Pulmonary artery endothelial cell (primary cell): ENCODE results near the gene LASP1. TPM values are rescaled to one million over a fixed set of nuclear protein-coding genes. Genes with fewer than 3 reads are reported as not detected.
"Not testable (repeated sequence)": the region's sequence is repeated elsewhere in the genome, so short reads cannot be mapped to it uniquely, and the experiment has no call there.

ENCODE experiments used
- DNase-seq: peaks from one replicate; pipeline ENCODE4 v3.0.0-alpha.2; 2011; ENCODE audit warnings: low read depth, low spot score
- total RNA-seq: library from RNA; depleted of rRNA; stranded (reverse); fragments of >200 nt; gene quantifications from 2 replicates; pipeline ENCODE4 v1.2.3, GENCODE V29; 2014

LASP1 gene
- 101 and 109 TPM in 2 replicates for total RNA-seq

- peak; percentile 45 for DNase-seq
Observed at GRCh38 chr17:38869526-38870258, at the start of gene LASP1. Gene LASP1, plus strand, starts transcription at chr17:38870058. Its CDS starts 132 bp downstream, at chr17:38870190.

GRCh38 chr17:38824899-38825761 is 44.7 kb upstream of the LASP1 start, which contains the start of gene CWC25:
Gene CWC25, minus strand, starts transcription at chr17:38825321. Its CDS starts 138 bp downstream, at chr17:38825183.
- peak; percentile 83 for DNase-seq

GRCh38 chr17:38825762-38826247 is 44.1 kb upstream of the LASP1 start:
- DNase-seq: no peak

- DNase-seq: no peak
Observed at GRCh38 chr17:38844261-38844757, 25.5 kb upstream of the LASP1 start.

- no peak for DNase-seq
Observed at GRCh38 chr17:38848557-38848891, 21.3 kb upstream of the LASP1 start.

GRCh38 chr17:38848939-38849605 is 20.8 kb upstream of the LASP1 start:
- DNase-seq: no peak

GRCh38 chr17:38850374-38850773 is 19.5 kb upstream of the LASP1 start:
- DNase-seq: no peak

- DNase-seq: no peak
Observed at GRCh38 chr17:38851434-38851833, 18.4 kb upstream of the LASP1 start.

GRCh38 chr17:38852771-38853291 is 17.0 kb upstream of the LASP1 start:
- no peak for DNase-seq

- DNase-seq: peak; percentile 89
Observed at GRCh38 chr17:38853292-38854219, 16.3 kb upstream of the LASP1 start, which contains the start of gene RPL23. Gene RPL23, minus strand, starts transcription at chr17:38853721. Its CDS starts 11 bp downstream, at chr17:38853710.

- not testable (repeated sequence) for DNase-seq
Observed at GRCh38 chr17:38855101-38855714, 14.7 kb upstream of the LASP1 start.

- no peak for DNase-seq
Observed at GRCh38 chr17:38857271-38857670, 12.6 kb upstream of the LASP1 start.

- DNase-seq: no peak
Observed at GRCh38 chr17:38861399-38861843, 8.4 kb upstream of the LASP1 start.

- no peak for DNase-seq
Observed at GRCh38 chr17:38864636-38865398, 5.0 kb upstream of the LASP1 start.

GRCh38 chr17:38867179-38867967 is 2.5 kb upstream of the LASP1 start:
- DNase-seq: no peak

- DNase-seq: no peak
Observed at GRCh38 chr17:38867968-38868816, 1.7 kb upstream of the LASP1 start.
